ENCODE measurements around the gene CREB3.

GRCh38 chr9:35755071-35755470 is 22.6 kb downstream of the CREB3 start:
- TF ChIP-seq CTCF (IDR thresholded peaks at IDR 0.05; ENCODE audit: low read depth, low read length, poor library complexity, severe bottlenecking) (no peak), EZH2phosphoT487 (IDR thresholded peaks at IDR 0.05; ENCODE audit: borderline replicate concordance, low read length) (no peak)
